HCEC 1CT (cell line): ENCODE results near the gene KPTN.
A peak's percentile ranks its signal among the peaks of the same experiment; 100 is the strongest.

Experiments
- DNase-seq: peaks from one replicate; pipeline ENCODE4 v3.0.0-alpha.2; 2017

Gene KPTN

DNA sequence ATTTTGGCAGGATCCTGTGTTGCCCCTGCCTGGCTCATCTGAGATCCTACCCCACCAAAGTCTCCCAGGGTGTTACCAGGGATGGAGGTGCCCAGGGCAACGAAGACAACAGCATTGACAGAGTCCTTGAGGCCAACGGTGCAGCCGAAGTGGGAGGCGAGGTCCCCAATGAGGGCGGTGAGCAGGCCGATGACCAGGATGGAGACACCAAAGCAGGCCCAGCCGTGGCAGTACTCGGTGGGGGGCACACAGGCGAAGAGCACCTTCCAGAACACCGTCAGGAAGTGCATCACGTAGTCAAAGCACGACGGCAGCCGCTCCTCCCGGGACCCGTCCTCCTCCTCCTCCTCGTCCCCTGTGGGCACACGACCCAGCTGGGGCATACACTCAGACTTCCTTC lies 51.9 kb downstream of the KPTN start:
- no peak for DNase-seq

DNA sequence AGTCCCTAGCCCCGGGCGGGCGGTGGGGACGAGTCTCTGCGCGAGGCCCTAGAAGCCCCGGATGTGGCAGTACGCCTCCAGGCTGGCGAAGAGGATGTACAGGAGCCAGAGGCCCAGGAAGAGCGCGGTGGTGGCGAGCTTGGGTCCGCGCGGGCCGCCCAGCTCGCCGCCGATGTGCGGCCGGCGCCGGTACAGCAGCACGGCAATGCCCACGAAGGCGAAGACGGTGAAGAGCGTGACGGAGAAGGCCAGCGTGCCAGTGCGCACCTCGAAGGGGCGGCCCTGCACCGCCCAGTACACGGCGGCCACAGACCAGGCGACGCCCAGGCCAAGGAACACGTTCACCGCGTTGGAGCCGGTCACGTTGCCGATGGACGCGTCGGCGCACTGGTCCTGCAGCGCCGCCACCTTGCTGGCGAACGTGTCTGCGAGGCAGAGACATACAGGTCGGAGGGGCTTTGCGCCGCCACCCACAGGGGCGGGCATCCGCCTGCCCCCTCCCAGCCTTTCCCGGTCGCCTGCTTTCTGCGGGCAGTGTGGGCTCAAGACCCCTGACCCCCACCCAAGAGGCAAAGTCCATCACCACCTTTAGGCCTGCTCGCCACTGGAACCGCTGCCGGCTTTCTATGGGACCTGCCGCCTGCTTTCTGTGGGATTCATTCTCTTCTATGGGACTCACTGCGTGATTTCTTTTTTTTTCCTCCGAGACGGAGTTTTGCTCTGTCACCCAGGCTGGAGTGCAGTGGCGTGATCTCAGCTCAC lies 53.8 kb downstream of the KPTN start:
- DNase-seq: peak; percentile 22

DNA sequence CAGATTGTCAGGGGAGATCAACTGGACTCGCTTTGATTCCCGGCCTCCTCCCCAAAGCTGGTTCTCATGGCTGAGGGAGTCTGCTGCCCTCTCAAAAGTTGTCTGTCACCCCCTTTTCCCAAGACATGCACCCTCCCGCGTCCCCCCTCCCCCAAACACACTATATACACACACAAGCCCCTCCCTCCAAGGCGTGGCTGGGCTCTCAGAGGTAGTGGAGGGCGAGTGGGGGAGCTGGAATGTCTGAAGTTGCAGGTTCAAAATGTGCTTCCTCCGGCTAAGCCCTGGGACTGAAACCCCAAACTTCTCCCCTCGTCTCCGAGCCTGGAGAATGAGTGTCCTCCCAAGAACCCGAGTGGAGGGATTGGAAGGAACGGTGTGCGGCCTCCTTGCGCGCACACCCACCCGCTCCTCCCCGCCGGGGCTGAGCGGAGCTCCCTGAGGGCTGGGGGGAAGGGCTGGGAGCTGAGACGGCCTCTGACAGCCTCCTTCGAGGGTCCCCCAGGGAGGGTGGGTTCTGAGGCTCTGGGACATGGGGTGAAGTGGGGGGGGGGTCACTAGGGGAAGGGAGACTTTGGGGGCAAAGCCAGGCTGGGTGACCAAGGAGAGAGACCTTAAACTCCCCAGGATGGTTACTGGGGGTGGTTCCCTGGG lies 54.8 kb downstream of the KPTN start:
- no peak for DNase-seq

GRCh38 chr19:47428177-47428894 lies 55.7 kb downstream of the KPTN start:
- DNase-seq: peak; percentile 99

- DNase-seq: peak; percentile 31
Observed at GRCh38 chr19:47427241-47428176, 56.5 kb downstream of the KPTN start.
